ENCODE results near the gene ZNF324B. TPM values are rescaled to one million over a fixed set of nuclear protein-coding genes. Genes with fewer than 3 reads are reported as not detected.
A peak's percentile ranks its signal among the peaks of the same experiment; 100 is the strongest.

Gene ZNF324B
- total and polyA plus RNA-seq, 2 donors (not counting 1 experiment from before 2014, with no cell fraction given), result 5.6 to 17.4 TPM

- WGBS (ENCODE audit: insufficient coverage), result under 1% methylated on average over 58 of the region's 64 CpGs
- no peaks in the 10 kb centered on the region for H4K20me1 ChIP-seq (ENCODE audit: control insufficient read depth, insufficient read depth, low read length, poor library complexity, severe bottlenecking)
- peaks cover 14 to 18% of the 10 kb centered on the region in 2 donors for H3K4me1 ChIP-seq (ENCODE audit: control insufficient read depth in 2 of 2, insufficient read depth in 2 of 2, low read length in 2 of 2)
- H3K27ac Mint-ChIP-seq, result peak within 1 kb of the TSS; percentile 98
- ATAC-seq (ENCODE audit: low read depth) (peak; percentile 89), DNase-seq (peak; percentile 97)
- POLR2A ChIA-PET, result interaction anchor here (1.0 to 1.3 kb wide), 5 partner anchors 22 to 95 kb away, joined by 3 to 4 read pairs (median 3); partner anchors contain the start of genes ZBTB45, ZNF132 and ZNF837
- CTCF ChIA-PET, result interaction anchor here (1.3 kb wide), 1 partner anchor 194 kb away, joined by 5 read pairs; no protein-coding TSS in a partner anchor
- no peaks in the 10 kb centered on the region for H3K9me3 Mint-ChIP-seq (ENCODE audit: insufficient read depth)
- H3K27ac ChIP-seq (ENCODE audit: low read length in 2 of 2), result peak within 1 kb of the TSS; percentile 82 to 89
- TF ChIP-seq EZH2 (IDR thresholded peaks at IDR 0.05; ENCODE audit: borderline replicate concordance, insufficient read depth, low read depth, low read length, poor library complexity, severe bottlenecking) (no peak), CTCF (IDR thresholded peaks at IDR 0.05) (no peak)
- H3K27me3 ChIP-seq (replicated peaks in 1 of 4; ENCODE audit: control extremely low read depth in 1 of 4, control insufficient read depth in 3 of 4, insufficient read depth in 4 of 4, low read length in 3 of 4), result no peaks in the 10 kb centered on the region
- intact Hi-C loops (cut with micrococcal nuclease), result loop anchor here (1.0 to 5.0 kb wide), 14 partner anchors 10 to 293 kb away; partner anchors contain the start of genes ERVK3-1, MZF1, TRIM28 and ZNF132
- H3K9me3 ChIP-seq (ENCODE audit: control extremely low read depth in 1 of 3, control insufficient read depth in 2 of 3, insufficient read depth in 1 of 3, low read length in 2 of 3), result no peaks in the 10 kb centered on the region
- peak within 1 kb of the TSS; percentile 98 for H3K4me3 Mint-ChIP-seq
- H3K36me3 ChIP-seq (replicated peaks in 1 of 2; ENCODE audit: control extremely low read depth in 1 of 2, control insufficient read depth in 1 of 2, extremely low read depth in 1 of 2, insufficient read depth in 2 of 2, low read length in 1 of 2), result peaks cover 4 to 13% of the 10 kb centered on the region in 2 experiments
- H3K4me1 Mint-ChIP-seq, result peaks cover 20% of the 10 kb centered on the region
- H3K4me3 ChIP-seq (ENCODE audit: control extremely low read depth in 1 of 5, extremely low read depth in 1 of 5, insufficient read depth in 1 of 5, low read depth in 2 of 5, low read length in 4 of 5), result peak within 1 kb of the TSS; percentile 39 to 85 (median 70)
- H2AFZ ChIP-seq (ENCODE audit: insufficient read depth, low read depth, low read length, poor library complexity, severe bottlenecking), result peak within 1 kb of the TSS; percentile 78
- no peaks in the 10 kb centered on the region for H3K79me2 ChIP-seq (ENCODE audit: control insufficient read depth, insufficient read depth, low read length)
- peak within 1 kb of the TSS; percentile 91 for H3K4me2 ChIP-seq (replicated peaks; ENCODE audit: low read depth, low read length, poor library complexity, severe bottlenecking)
- H3K9ac ChIP-seq (ENCODE audit: low read length), result peak within 1 kb of the TSS; percentile 69
- no peaks in the 10 kb centered on the region for H3K27me3 Mint-ChIP-seq
These were observed 24.5 kb downstream of the ZNF324B start, which contains the start of gene ZNF446 for GRCh38 chr19:58475714-58476497. ZNF446 (plus strand) TSS chr19:58476352; CDS start chr19:58477219, 867 bp downstream.

Measured in B cell (primary cell).